Measurements from ENCODE around the gene FSTL1. TPM values are rescaled to one million over a fixed set of nuclear protein-coding genes. Genes with fewer than 3 reads are reported as not detected.

The FSTL1 gene
- total and polyA plus RNA-seq, 2 donors (not counting 1 experiment from before 2014, with no cell fraction given), result 0.15 TPM; not detected in 1

DNA sequence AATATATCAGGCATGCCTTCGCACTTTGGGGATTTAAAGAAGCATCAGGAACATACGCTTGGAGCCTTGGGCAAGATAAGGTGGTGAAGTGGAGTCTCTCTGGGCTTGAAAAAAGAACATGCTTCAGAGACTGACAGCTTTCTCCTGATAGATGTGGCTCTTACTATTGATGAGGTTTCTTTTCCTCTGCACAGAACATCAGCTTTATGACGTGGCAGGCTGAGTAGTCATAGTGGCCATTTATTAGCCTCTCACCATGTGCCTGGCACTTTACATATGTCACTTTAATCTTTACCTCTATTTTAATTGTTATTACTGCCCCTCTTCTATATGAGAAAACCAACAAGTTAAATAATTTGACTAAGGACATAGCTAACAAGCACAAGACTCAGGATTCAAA, 82.6 kb downstream of the FSTL1 start:
- H3K27me3 Mint-ChIP-seq, result no peaks in the 10 kb centered on the region
- H3K4me1 Mint-ChIP-seq, result no peaks in the 10 kb centered on the region
- POLR2A ChIA-PET, result interaction anchor here (0.6 kb wide), 1 partner anchor 19 kb away, joined by 3 read pairs; no protein-coding TSS in a partner anchor
- H3K4me1 ChIP-seq (ENCODE audit: control insufficient read depth in 2 of 2, insufficient read depth in 2 of 2, low read length in 2 of 2), result no peaks in the 10 kb centered on the region
- 100% methylated on average over 1 of the region's 3 CpGs for WGBS (ENCODE audit: insufficient coverage)
- intact Hi-C loops (cut with micrococcal nuclease), result no loop called here
- CTCF ChIA-PET, result no interaction called here
- no peak overlapping the region for H3K9ac ChIP-seq (ENCODE audit: low read length)
- H3K4me2 ChIP-seq (replicated peaks; ENCODE audit: low read depth, low read length, poor library complexity, severe bottlenecking), result no peak overlapping the region
- TF ChIP-seq EZH2 (IDR thresholded peaks at IDR 0.05; ENCODE audit: borderline replicate concordance, insufficient read depth, low read depth, low read length, poor library complexity, severe bottlenecking), result no peak
- TF ChIP-seq, protein P1, sequence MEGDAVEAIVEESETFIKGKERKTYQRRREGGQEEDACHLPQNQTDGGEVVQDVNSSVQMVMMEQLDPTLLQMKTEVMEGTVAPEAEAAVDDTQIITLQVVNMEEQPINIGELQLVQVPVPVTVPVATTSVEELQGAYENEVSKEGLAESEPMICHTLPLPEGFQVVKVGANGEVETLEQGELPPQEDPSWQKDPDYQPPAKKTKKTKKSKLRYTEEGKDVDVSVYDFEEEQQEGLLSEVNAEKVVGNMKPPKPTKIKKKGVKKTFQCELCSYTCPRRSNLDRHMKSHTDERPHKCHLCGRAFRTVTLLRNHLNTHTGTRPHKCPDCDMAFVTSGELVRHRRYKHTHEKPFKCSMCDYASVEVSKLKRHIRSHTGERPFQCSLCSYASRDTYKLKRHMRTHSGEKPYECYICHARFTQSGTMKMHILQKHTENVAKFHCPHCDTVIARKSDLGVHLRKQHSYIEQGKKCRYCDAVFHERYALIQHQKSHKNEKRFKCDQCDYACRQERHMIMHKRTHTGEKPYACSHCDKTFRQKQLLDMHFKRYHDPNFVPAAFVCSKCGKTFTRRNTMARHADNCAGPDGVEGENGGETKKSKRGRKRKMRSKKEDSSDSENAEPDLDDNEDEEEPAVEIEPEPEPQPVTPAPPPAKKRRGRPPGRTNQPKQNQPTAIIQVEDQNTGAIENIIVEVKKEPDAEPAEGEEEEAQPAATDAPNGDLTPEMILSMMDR (IDR thresholded peaks at IDR 0.05), result no peak
- no peak overlapping the region for H2AFZ ChIP-seq (ENCODE audit: insufficient read depth, low read depth, low read length, poor library complexity, severe bottlenecking)
- no peaks in the 10 kb centered on the region for H3K36me3 ChIP-seq (replicated peaks in 1 of 2; ENCODE audit: control extremely low read depth in 1 of 2, control insufficient read depth in 1 of 2, extremely low read depth in 1 of 2, insufficient read depth in 2 of 2, low read length in 1 of 2)
- no peaks in the 10 kb centered on the region for H3K9me3 Mint-ChIP-seq (ENCODE audit: insufficient read depth)
- ATAC-seq (ENCODE audit: low read depth) (no peak), DNase-seq (no peak)
- no peaks in the 10 kb centered on the region for H4K20me1 ChIP-seq (ENCODE audit: control insufficient read depth, insufficient read depth, low read length, poor library complexity, severe bottlenecking)
- no peak overlapping the region for H3K4me3 Mint-ChIP-seq
- H3K9me3 ChIP-seq (ENCODE audit: control extremely low read depth in 1 of 3, control insufficient read depth in 2 of 3, insufficient read depth in 1 of 3, low read length in 2 of 3), result no peaks in the 10 kb centered on the region
- H3K27ac Mint-ChIP-seq, result no peak overlapping the region
- peaks cover 0 to 3% (median 0%) of the 10 kb centered on the region in 4 experiments for H3K27me3 ChIP-seq (replicated peaks in 1 of 4; ENCODE audit: control extremely low read depth in 1 of 4, control insufficient read depth in 3 of 4, insufficient read depth in 4 of 4, low read length in 3 of 4)
- no peak overlapping the region for H3K4me3 ChIP-seq (ENCODE audit: control extremely low read depth in 1 of 5, extremely low read depth in 1 of 5, insufficient read depth in 1 of 5, low read depth in 2 of 5, low read length in 4 of 5)
- no peaks in the 10 kb centered on the region for H3K79me2 ChIP-seq (ENCODE audit: control insufficient read depth, insufficient read depth, low read length)
- no peak overlapping the region for H3K27ac ChIP-seq (ENCODE audit: low read length in 2 of 2)

- H3K27ac ChIP-seq (ENCODE audit: low read length in 2 of 2), result no peak overlapping the region
- no peak overlapping the region for H3K27ac Mint-ChIP-seq
- no peaks in the 10 kb centered on the region for H3K9me3 ChIP-seq (ENCODE audit: control extremely low read depth in 1 of 3, control insufficient read depth in 2 of 3, insufficient read depth in 1 of 3, low read length in 2 of 3)
- H3K4me2 ChIP-seq (replicated peaks; ENCODE audit: low read depth, low read length, poor library complexity, severe bottlenecking), result no peak overlapping the region
- no peak overlapping the region for H3K4me3 Mint-ChIP-seq
- H3K4me1 Mint-ChIP-seq, result no peaks in the 10 kb centered on the region
- TF ChIP-seq, protein P1 (IDR thresholded peaks at IDR 0.05), result no peak
- TF ChIP-seq EZH2 (IDR thresholded peaks at IDR 0.05; ENCODE audit: borderline replicate concordance, insufficient read depth, low read depth, low read length, poor library complexity, severe bottlenecking), result no peak
- H3K9me3 Mint-ChIP-seq (ENCODE audit: insufficient read depth), result no peaks in the 10 kb centered on the region
- no peaks in the 10 kb centered on the region for H3K79me2 ChIP-seq (ENCODE audit: control insufficient read depth, insufficient read depth, low read length)
- no peak for ATAC-seq (ENCODE audit: low read depth)
- H3K27me3 ChIP-seq (replicated peaks in 1 of 4; ENCODE audit: control extremely low read depth in 1 of 4, control insufficient read depth in 3 of 4, insufficient read depth in 4 of 4, low read length in 3 of 4), result no peaks in the 10 kb centered on the region
- no peak overlapping the region for H3K4me3 ChIP-seq (ENCODE audit: control extremely low read depth in 1 of 5, extremely low read depth in 1 of 5, insufficient read depth in 1 of 5, low read depth in 2 of 5, low read length in 4 of 5)
- H3K36me3 ChIP-seq (replicated peaks in 1 of 2; ENCODE audit: control extremely low read depth in 1 of 2, control insufficient read depth in 1 of 2, extremely low read depth in 1 of 2, insufficient read depth in 2 of 2, low read length in 1 of 2), result no peaks in the 10 kb centered on the region
- POLR2A ChIA-PET, result no interaction called here
- DNase-seq, result no peak
- no peaks in the 10 kb centered on the region for H4K20me1 ChIP-seq (ENCODE audit: control insufficient read depth, insufficient read depth, low read length, poor library complexity, severe bottlenecking)
- no peak overlapping the region for H2AFZ ChIP-seq (ENCODE audit: insufficient read depth, low read depth, low read length, poor library complexity, severe bottlenecking)
- no peak overlapping the region for H3K9ac ChIP-seq (ENCODE audit: low read length)
- CTCF ChIA-PET, result no interaction called here
- WGBS (ENCODE audit: insufficient coverage), result no CpG with 5 or more reads among the region's 1 CpG
- intact Hi-C loops (cut with micrococcal nuclease), result no loop called here
- H3K27me3 Mint-ChIP-seq, result peaks cover 3% of the 10 kb centered on the region
- H3K4me1 ChIP-seq (ENCODE audit: control insufficient read depth in 2 of 2, insufficient read depth in 2 of 2, low read length in 2 of 2), result no peaks in the 10 kb centered on the region
Observed at GRCh38 chr3:120364821-120365220, 86.0 kb downstream of the FSTL1 start.

All from B cell (primary cell).